HG02870 (cell line): ENCODE data around the gene LY6G5C.

Experiments used
- ATAC-seq: cut with Tn5 transposase; IDR thresholded peaks from one replicate; pipeline ENCODE4 v1.9.1; 2021; ENCODE audit warnings: mild to moderate bottlenecking, moderate library complexity; ENCODE audit not compliant: unreplicated experiment

The LY6G5C gene

DNA sequence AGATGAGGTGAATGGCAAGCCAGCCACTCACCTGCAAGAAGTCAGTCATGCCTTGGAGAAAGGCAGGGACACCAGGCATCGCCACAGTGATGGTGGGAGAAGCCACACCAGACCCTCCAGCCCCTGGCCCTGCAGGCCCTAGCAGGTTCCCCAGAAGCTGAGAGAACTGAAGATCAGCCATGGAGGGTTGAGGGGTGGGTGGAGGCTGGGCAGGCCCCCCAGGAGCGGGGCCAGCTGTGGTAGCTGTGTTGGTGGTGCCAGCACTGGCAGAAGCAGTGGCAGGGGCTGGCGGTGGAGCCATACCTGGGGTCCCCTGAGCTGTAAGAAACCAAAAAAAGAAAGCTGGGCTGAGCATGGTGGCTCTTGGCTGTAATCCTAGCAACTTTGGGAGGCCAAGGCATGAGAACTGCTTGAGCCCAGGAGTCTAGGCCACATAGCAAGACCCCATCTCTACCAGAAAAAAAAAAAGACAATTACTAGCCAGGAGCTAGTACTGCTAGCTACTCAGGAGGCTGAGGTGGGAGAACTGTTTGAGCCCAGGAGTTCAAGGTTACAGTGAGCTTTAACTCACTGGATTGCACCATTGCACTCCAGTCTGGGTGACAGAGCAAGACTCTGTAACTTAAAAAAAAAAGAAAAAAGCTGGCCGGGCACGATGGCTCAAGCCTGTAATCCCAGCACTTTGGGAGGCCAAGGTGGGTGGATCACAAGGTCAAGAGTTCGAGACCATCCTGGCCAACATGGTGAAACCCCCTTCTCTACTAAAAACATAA, 37.9 kb downstream of the LY6G5C start:
- no peak for ATAC-seq

DNA sequence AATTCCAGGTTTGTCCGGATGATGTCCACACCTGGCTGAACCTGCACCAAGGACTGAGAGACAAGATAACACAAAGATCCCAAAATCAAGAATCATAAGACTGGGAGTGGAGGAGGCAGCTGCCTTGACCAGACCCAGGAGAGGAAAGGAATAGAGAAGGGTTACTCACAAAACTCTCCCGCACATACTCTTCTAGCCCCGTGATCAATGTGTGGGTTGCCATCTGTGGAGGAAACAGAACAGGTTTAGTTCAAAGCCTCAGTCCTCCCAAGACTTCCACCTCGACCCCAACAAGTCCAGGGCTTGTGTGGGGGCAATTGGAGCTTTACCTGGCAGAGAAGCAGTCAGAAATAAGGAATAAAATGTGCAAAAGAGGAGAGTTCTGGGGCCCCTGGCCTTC, 39.5 kb downstream of the LY6G5C start:
- ATAC-seq: no peak

DNA sequence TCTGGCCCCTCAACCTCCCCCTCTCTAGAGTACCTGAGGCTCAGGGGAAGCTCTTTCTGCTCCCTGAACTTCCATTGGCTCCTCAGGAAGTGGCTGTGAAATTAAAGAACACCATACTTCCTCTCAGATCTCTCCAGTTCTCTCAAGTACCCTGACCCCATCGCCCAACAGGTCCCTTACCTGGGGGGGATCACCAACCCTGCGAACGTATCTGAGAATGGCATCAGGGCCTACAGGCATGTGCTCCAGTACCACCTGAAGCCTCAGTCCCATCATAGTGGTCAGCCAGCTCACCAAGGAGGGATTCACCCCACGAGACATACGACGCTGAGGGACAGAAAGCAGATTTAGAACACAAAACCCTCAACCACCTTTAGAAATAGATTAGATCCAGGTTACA, 40.3 kb downstream of the LY6G5C start:
- ATAC-seq: no peak

DNA sequence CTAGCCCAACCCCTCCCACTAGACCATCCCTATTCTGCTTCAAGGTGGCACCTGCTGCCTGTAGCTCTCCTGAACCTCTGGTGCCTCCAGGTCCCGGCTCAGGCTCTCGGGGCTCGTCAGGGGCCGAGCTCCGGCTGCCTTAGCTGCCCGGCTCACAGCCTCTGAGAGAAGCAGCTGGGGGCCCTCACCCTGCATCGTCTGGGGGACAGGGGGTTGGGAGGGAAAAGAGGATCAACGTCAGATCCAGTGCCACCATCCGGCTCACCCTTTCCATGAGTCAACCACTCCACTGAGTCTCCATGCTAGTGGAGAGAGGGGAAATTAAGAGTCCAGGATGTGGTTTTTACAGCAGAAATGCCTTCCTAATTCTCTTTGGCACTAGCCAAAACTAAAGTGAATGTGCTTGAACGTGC, 41.4 kb downstream of the LY6G5C start:
- no peak for ATAC-seq

DNA sequence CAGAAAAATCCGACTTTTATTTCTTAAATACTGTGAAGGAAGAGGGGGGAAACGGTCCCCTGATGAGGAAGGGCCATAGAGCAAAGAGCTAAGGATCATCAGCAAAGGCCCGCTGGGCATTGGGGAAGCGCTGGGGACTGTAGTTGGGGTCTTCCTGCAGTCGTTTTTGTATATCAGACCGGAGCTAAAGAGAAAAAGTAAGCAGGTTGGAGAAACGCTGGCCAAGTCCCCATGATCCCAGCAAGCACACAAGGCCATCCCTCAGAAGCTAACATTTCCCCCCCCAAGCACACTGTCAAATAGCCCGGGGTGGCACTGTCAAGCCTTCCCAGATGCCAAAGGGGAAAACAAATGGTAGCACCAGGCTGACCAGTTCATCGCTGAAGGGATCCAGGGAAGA, 41.8 kb downstream of the LY6G5C start:
- ATAC-seq: no peak

DNA sequence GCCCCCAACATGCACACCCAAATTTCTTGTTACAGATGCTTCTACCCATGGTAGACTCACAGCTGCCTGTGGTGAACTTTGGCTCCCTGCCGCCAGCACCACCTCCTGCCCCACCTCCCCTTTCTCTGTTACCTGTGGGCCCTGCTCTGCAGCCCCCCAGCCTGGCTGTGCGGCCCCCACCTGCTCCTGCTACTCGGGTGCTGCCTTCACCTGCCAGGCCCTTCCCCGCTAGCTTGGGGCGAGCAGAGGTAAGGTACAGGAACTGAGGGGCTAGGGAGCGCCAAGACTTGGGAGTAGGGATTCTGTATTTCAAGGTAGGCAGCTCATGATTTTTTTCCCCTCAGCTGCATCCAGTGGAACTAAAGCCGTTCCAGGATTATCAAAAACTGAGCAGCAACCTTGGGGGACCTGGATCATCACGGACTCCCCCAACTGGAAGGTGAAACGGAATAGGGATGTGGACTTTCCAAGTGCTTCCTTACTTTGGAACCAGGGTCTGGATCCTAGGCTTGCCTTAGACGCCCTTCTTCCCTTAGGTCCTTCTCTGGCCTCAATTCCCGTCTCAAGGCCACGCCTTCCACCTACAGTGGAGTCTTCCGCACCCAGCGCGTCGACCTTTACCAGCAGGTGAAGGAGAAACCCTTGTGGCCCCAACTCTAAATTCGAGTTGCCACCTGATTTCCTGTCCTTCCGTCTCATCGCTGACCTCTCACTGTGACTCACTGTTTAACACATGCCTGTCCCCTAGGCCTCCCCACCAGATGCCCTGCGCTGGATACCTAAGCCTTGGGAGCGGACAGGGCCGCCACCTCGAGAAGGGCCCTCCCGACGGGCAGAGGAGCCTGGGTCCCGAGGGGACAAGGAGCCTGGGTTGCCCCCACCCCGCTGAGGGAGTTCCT, 43.9 kb downstream of the LY6G5C start:
- ATAC-seq: no peak

DNA sequence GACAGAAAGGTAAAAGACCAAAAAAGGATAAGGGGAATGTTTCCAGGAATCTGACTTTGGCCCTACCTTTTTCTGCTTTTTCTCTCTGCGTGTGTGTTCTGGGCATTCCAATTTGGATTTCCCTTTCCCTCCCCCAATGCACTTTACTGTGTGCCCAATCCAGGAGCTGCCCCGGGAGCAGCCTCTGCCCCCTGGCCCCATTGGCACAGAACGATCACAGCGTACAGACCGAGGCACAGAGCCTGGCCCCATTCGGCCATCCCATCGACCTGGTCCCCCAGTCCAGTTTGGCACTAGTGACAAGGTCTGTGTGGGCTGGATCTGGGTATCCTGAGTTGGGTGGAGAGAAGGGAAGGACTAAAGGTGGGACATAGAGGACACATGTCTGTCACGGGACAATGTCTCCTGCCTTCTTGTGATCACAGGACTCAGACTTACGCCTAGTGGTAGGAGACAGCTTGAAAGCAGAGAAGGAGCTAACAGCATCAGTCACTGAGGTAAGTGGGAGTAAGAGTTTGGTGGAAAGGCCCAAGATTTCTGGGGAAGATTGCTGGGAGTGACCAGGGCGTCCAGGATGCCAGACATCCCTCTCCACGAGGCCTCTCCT, 45.8 kb downstream of the LY6G5C start:
- no peak for ATAC-seq

DNA sequence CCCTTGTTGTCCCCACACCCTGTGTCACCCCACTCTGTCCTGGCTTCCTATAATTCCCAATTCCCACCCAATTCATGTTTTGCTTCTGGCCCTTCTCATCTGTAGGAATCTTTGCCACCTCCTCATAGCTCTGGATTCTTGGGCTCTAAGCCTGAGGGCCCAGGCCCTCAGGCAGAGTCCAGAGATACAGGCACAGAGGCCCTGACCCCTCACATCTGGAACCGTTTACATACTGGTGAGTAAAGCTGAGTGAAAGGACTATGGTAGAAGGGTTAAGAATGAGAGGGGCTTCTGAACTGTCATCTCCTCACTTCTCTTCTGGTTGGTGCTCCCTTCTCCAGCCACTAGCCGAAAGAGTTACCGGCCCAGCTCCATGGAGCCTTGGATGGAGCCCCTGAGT, 46.7 kb downstream of the LY6G5C start:
- ATAC-seq: no peak

DNA sequence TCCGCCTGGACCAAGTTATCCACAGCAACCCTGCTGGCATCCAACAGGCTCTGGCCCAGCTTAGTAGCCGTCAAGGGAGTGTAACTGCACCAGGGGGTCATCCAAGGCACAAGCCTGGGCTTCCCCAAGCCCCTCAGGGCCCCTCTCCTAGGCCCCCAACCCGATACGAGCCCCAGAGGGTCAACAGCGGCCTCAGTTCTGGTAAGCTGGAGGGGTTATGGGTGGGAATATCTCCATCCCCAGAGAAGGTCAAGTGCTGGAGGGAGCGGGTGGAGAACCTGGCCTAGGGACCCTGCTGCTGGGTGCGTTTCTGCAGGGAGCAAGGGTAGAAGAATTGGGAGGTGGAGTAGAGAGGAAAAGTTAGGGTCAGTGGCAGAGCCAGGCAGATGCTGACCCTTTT, 47.4 kb downstream of the LY6G5C start:
- ATAC-seq: no peak

DNA sequence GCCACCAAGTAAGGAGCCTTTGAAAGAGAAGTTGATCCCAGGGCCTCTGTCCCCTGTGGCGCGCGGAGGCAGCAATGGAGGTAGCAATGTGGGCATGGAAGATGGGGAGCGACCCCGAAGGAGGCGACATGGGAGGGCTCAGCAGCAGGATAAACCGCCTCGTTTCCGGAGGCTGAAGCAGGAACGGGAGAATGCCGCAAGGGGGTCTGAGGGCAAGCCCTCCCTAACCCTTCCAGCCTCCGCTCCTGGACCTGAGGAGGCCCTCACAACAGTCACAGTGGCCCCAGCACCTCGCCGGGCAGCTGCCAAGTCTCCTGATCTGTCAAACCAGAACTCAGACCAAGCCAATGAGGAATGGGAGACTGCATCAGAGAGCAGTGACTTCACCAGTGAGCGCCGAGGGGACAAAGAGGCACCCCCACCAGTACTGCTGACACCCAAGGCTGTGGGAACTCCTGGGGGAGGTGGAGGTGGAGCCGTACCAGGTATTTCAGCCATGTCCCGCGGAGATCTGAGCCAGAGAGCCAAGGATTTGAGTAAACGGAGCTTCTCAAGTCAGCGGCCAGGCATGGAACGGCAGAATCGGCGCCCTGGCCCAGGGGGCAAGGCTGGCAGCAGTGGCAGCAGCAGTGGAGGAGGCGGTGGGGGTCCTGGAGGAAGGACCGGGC, 48.5 kb downstream of the LY6G5C start:
- ATAC-seq: no peak

DNA sequence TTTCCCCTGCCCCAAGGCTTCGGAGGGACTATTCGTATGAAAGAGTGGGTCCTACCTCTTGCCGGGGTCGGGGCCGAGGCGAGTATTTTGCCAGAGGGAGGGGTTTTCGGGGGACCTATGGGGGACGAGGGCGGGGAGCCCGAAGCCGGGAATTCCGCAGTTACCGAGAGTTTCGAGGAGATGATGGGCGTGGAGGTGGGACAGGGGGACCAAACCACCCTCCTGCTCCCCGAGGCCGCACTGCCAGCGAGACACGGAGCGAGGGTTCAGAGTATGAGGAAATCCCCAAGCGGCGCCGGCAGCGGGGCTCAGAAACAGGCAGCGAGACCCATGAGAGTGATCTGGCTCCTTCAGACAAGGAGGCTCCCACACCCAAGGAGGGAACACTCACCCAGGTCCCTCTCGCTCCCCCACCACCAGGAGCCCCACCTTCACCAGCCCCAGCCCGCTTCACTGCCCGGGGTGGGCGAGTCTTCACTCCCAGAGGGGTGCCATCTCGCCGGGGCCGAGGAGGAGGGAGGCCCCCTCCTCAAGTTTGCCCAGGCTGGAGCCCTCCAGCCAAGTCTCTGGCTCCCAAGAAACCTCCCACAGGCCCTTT, 49.1 kb downstream of the LY6G5C start:
- no peak for ATAC-seq

DNA sequence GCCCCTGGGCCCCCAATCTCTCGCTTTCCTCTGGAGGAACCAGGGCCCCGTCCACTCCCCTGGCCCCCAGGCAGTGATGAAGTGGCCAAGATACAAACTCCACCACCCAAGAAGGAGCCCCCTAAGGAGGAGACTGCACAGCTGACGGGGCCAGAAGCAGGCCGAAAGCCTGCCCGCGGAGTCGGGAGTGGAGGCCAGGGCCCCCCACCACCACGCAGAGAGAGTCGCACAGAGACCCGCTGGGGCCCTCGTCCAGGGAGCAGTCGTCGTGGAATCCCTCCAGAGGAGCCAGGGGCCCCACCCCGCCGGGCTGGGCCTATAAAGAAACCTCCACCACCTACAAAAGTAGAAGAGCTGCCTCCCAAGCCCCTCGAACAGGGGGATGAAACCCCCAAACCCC, 49.7 kb downstream of the LY6G5C start:
- ATAC-seq: no peak

DNA sequence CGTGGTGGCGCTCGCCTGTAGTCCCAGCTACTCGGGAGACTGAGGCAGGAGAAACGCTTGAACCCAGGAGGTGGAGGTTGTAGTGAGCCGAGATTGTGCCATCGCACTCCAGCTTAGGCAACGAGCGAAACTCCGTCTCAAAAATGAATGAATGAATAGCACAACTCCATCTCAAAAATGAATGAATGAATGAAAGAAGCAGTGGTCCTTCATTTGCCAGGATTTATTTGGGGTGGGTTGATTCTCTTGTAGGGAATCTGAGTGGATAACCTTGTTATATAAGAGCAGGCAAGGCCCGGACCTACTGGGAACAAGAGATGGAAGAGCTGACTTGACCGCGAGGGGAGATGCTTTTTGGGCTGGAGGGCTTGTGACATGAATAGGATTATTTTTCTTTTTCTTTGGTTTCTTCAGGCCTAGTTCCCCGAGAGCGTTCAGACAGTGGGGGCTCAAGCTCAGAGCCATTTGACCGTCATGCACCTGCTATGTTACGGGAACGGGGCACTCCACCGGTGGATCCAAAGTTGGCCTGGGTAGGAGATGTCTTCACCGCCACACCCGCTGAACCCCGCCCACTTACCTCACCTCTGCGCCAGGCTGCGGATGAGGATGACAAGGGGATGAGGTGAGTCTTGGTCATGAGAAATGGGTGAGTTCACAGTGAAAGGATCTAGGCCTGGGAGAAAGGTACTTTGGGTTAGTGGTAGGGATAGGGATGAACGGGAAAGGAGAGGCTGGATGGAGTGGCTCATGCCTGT, 50.5 kb downstream of the LY6G5C start:
- ATAC-seq: no peak

DNA sequence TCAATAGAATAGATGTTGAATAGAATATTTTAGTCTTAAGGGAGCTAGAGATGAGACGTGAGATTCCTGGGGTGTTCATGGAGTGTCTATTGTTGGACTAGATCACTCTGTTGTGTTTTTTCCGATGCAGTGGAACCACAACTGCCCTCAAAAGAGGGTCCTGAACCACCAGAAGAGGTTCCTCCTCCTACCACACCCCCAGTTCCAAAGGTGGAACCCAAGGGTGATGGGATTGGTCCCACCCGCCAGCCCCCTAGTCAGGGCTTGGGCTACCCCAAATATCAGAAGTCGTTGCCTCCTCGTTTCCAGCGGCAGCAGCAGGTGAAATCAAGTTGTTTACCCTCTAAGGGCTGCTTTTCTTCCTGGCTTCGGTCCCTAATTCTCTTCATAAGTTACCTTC, 51.9 kb downstream of the LY6G5C start:
- ATAC-seq: no peak

DNA sequence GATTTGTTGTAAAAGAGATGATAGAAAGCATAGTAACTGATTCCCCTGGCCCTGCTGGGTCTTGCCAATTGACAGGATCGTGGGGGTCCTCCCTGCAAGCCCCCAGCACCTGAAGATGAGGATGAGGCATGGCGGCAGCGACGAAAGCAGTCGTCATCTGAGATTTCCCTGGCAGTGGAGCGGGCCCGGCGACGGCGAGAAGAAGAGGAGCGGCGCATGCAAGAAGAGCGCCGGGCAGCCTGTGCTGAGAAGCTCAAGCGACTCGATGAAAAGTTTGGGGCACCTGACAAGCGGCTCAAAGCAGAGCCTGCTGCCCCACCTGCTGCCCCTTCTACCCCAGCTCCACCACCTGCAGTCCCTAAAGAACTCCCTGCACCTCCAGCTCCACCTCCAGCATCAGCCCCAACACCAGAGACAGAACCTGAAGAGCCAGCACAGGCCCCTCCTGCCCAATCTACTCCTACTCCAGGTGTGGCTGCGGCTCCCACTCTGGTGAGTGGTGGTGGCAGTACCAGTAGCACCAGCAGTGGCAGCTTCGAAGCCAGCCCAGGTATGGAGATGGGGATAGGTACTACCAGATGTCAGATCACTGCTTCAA, 53.1 kb downstream of the LY6G5C start:
- ATAC-seq: no peak

DNA sequence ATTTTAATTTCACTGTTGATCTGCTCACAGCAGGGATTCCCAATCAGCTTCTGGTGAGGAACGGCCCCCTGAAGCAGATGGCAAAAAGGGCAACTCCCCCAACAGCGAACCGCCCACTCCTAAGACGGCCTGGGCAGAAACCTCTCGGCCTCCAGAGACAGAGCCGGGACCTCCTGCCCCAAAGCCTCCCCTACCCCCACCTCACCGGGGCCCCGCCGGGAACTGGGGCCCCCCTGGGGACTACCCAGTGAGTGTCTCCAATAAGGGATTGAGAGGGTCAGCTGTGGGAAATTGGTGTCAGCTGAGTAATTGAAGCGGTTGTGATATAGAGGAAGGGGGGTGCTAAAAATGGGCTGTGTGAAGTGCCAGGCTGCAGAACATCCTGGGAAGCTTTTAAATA, 53.9 kb downstream of the LY6G5C start:
- ATAC-seq: no peak
